Hematopoietic multipotent progenitor cell (in vitro differentiated cells): ENCODE results near the gene NF1. TPM values are rescaled to one million over a fixed set of nuclear protein-coding genes. Genes with fewer than 3 reads are reported as not detected.
A peak's percentile ranks its signal among the peaks of the same experiment; 100 is the strongest.
"Not testable (repeated sequence)": the region's sequence is repeated elsewhere in the genome, so short reads cannot be mapped to it uniquely, and the experiment has no call there.

ENCODE experiments used
- DNase-seq, 3 donors: peaks; one replicate each; pipeline ENCODE4 v3.0.0-alpha.2; 2011 to 2015; ENCODE audit warnings: low read depth in 2 of 3, low spot score in 2 of 3
- total RNA-seq: library from RNA; depleted of rRNA; stranded (reverse); fragments of >200 nt; gene quantifications from one replicate; pipeline ENCODE4 v1.2.3, GENCODE V29; 2012

The NF1 gene
- total RNA-seq, 1 donor = 28.5 TPM

DNA sequence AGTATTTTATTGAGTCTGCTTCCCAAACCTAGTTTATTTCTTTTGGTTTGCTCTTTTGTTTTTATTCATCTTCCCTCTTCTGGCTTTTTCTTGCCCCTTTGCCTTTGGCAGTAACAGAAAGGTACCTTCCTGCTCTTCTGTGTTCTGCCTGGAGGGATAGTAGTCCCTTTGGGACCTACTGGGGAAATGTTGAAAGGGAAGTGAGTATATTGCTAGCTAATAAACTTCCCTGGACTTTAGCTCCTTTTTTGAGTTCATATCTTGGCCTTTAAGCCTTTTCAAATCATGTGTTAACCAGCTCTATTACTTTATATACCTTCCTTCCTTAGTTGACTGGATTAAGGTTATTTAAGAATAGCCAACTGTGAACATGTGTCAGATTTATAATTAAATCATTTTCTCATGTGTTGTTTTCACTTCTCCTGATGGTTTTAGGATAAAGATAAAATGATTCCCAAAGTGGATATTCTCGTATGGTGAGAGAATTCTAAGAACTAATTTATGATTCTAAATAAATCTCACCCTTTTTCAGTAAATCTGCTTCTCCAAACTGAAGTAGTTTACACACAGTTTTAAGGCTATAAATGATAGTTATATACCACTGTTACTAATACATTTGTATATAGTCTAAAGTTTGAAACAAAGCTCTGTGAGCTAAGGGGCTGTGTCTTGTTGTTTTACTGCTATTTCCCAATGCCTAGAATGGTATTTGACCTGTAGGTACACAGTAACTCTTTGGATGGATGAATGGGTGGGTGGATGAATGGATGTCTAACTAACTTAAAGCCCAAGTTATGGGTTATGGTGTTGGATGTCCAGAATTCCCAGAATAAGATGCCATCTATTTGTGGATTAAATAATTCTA, 156.6 kb downstream of the NF1 start:
- no peak for DNase-seq

DNA sequence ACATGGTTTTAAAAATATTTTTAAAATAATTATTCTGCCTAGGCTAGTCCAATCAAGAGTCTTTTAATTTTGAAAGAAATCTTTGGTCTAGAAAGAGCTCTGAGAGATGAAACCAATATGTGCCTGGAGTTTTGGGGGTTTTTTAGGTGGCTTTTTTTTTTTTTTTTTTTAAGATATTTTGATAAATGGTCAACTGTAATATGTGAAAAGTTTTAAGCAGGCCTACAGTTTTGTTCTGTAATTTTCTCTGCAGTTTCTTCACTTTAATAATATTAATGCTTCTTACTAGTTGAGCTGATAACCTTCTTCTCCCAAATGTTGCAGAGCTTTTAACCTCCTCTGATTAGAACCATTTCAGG, 157.2 kb downstream of the NF1 start:
- DNase-seq = no peak

- no peak for DNase-seq
Measured at GRCh38 chr17:31252741-31253140, 158.0 kb downstream of the NF1 start.

DNA sequence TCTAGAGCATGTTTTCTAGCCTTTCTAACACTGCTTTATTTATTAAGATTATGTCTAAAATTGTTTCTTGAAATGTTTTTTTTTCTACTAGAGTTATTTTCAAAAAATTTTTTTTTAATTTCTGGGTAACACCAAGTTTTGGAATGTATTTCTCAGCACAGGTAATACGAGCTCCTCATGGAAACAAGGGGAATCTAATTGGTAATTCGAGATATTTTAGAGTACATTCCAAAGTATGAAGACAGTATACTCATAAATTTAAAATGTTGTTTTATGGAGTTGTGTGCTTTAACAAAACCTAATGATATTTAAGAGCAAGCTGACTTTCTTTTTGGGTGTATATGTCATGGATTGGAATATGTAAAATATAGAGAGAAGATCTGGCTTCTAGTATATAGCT, 159.9 kb downstream of the NF1 start:
- DNase-seq = no peak

GRCh38 chr17:31256936-31257335, 162.2 kb downstream of the NF1 start:
- no peak for DNase-seq

DNA sequence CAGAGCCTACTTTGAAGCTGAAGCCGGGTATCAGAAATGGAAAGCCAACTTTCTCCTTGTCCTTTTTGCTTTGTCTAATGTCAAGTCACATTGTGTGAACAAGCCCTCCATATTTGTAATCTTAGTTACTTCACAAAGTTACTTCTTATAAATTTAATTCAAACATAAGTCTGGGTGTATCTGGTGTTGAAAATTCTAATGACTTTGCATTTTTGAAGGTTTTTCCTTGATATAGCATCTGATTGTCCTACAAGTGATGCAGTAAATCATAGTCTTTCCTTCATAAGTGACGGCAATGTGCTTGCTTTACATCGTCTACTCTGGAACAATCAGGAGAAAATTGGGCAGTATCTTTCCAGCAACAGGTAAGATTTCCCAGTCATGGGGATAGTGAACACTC, 165.4 kb downstream of the NF1 start:
- no peak for DNase-seq

DNA sequence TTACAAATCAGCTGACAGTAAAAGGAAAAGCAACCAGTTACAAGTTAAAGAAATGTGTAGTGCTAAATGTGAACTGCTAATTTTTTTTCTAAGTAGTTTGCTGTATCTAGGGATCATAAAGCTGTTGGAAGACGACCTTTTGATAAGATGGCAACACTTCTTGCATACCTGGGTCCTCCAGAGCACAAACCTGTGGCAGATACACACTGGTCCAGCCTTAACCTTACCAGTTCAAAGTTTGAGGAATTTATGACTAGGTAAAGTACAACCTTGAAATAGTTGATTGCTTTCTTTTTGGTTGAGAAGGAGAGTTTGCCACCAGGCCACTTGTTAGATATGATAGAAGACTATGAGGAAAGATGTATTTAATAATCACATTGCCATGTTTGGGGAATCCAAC, 166.8 kb downstream of the NF1 start:
- DNase-seq = no peak

DNA sequence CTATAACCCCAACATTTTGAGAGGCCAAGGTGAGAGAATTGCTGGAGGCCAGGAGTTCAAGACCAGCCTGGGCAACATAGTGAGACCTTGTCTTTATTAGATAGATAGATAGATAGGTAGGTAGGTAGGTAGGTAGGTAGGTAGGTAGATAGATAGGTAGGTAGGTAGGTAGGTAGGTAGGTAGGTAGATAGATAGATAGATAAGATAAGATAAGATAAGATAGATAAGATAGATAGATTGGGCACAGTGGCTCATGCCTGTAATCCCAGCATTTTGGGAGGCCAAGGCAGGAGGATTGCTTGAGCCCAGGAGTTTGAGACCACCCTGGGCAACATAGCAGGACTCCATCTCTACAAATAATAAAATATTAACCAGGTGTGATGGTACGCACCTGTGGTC, 168.1 kb downstream of the NF1 start:
- DNase-seq = not testable (repeated sequence)

- DNase-seq = peak in 2 of 3 donors; percentile 7 to 32
Measured at GRCh38 chr17:31266042-31266441, 171.3 kb downstream of the NF1 start.

- no peak for DNase-seq
Measured at GRCh38 chr17:31269036-31269577, 174.3 kb downstream of the NF1 start.

DNA sequence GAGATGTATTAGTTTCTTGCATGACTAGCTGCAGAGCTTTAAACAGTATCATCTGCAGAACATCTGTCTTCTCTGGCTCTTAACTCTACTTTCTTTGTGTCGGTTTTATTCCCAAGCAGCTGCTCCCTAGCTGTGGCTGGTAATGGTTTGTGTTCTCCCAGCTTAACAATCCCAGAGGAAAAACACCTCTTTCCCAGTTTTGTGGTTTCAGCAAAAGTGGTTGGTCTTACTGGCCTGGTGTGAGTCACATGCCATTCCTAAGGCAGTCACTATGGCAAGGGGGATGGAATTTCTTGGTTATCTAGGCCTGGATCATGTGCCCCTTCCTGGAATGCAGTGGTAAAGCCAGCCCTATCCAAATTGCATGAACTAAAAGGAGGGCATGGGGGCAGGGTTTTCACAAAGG, 174.8 kb downstream of the NF1 start:
- no peak for DNase-seq

- DNase-seq = no peak
Measured at GRCh38 chr17:31272236-31272635, 177.5 kb downstream of the NF1 start.

DNA sequence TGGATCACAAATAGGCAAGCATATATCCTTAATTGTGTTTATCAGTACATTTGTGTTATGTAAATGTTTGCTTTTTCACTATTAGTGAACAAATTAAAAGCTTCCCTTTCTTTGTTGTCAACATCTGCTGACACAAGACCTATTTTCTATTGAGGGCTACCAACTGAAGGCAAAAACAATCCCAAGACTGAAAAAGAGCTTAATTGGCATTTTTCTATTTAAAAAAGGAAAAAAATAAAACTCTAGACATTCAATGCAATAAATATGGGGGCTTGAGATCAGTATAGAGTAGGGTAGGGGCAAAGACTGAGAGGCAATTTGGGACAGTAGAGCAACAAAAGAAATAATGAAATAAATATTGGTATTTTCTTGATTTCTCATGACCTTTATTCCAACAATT, 178.0 kb downstream of the NF1 start:
- DNase-seq = no peak

GRCh38 chr17:31273516-31273915, 178.7 kb downstream of the NF1 start:
- no peak for DNase-seq

GRCh38 chr17:31274252-31274651, 179.5 kb downstream of the NF1 start:
- DNase-seq = no peak

- DNase-seq = no peak
Measured at GRCh38 chr17:31275116-31275515, 180.3 kb downstream of the NF1 start.

DNA sequence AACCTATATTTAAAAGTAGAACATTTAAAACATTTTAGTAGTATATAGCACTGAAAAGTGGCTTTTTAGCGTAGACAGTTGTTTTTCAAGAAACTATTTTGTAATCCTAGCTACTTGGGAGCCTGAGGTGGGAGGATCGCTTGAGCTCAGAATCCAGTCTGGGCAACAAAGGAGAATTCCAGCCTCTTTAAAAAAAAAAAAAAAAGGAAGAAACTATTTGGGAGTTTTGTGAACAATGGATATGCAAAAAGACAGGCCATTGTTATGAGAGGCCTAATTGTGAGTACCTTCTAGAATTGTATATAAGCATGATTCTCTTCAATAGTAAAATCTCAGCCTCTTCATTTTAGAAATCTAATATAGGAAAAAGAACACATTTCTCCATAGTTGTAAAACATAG, 184.6 kb downstream of the NF1 start:
- no peak for DNase-seq

GRCh38 chr17:31281061-31281460, 186.3 kb downstream of the NF1 start:
- no peak for DNase-seq

GRCh38 chr17:31283841-31284240, 189.1 kb downstream of the NF1 start:
- no peak for DNase-seq

DNA sequence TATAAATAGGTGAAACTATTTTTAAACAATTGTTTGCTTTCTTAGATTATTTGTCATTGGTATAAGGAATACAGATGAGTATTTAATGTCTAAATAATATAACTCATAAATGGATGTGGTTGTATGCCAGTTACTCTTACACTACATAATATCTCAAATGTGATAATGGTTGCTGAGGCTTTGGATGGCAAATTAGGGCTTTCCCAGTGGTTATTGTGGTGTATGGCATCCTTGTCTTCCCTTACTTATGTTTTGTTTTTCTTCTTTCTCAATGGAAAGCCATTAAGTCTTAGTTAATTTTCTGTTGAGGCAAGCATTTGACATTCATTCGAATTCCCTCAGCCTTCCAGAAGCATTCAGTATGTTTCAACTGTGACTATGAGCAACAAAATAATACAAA, 191.8 kb downstream of the NF1 start:
- no peak for DNase-seq

DNA sequence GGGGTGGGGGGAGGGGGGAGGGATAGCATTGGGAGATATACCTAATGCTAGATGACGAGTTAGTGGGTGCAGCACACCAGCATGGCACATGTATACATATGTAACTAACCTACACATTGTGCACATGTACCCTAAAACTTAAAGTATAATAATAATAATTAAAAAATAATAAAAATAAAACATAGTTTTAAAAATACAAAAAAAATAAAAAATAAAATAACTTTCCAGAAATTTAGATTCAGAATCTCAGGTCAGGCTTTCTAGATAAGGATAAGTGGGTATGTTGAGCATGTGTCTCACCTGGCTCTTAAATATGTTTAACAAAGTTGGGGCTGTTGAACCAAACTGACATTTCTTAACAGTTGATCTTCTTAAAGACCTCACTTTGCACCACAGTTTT, 193.2 kb downstream of the NF1 start:
- DNase-seq = not testable (repeated sequence)

GRCh38 chr17:31289790-31290189, 195.0 kb downstream of the NF1 start:
- DNase-seq = no peak

DNA sequence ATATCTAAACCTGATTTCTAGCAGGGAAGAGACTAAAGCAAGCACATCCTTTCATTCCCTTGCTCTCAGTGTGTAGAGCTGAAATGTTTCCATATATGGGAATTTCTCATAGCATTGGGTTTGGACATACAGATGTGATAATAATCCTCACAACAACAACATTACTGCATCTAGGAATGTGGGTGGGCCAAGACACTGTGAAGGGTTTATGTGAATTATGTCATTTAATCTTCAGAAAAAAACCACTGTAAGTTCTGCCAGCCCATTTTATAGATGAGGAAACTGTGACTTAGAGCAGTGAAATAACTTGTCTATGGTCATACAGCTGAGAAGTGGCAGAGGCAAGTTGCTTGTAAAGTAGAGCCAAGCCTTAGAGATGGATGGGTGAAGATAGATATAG, 197.0 kb downstream of the NF1 start:
- no peak for DNase-seq
